Measurements from ENCODE around the gene EIF3L. TPM values are rescaled to one million over a fixed set of nuclear protein-coding genes. Genes with fewer than 3 reads are reported as not detected.

Gene EIF3L
- polyA plus RNA-seq, 1 of the 3 experiments (the other 2 are of a cell fraction): 478 TPM

- WGBS (ENCODE audit: low lambda C conversion rate): 90% methylated on average over 10 of the region's 10 CpGs
- no peak for DNase-seq
- ChIA-PET CTCF (interaction anchor here (0.6 to 4.2 kb wide), 4 partner anchors 11 to 386 kb away, joined by 3 to 20 read pairs (median 6); no protein-coding TSS in a partner anchor), POLR2A (interaction anchor here (1.3 kb wide), 1 partner anchor 25 kb away, joined by 3 read pairs; no protein-coding TSS in a partner anchor)
- Histone ChIP-seq H3K9me3 (peaks cover 10% of the 10 kb centered on the region; the same call in 1 of the 2 replicates), H3K4me3 (ENCODE audit: low read depth in 2 of 2, low read length in 1 of 2) (peak overlapping the region in 1 of 2 experiments; percentile 88; a peak in 1 of 4 replicates), H3K27ac (ENCODE audit: low read depth in 2 of 2, low read length in 1 of 2) (no peak overlapping the region), H3K79me2 (ENCODE audit: insufficient read depth) (peaks cover 36% of the 10 kb centered on the region), H3K9ac (peak overlapping the region; percentile 79; the same call in 1 of the 2 replicates), H3K36me3 (replicated peaks in 1 of 2; ENCODE audit: control insufficient read depth in 1 of 2, insufficient read depth in 2 of 2, low read length in 1 of 2) (peaks cover 13 to 14% of the 10 kb centered on the region in 2 experiments), H3K4me2 (peak overlapping the region; percentile 91), H3K4me1 (ENCODE audit: control insufficient read depth in 1 of 2, insufficient read depth in 2 of 2, low read depth in 1 of 2, low read length in 1 of 2) (peaks cover 4 to 9% of the 10 kb centered on the region in 2 experiments; a peak in 2 of 4 replicates), H3K27me3 (ENCODE audit: insufficient read depth) (no peaks in the 10 kb centered on the region), H4K20me1 (ENCODE audit: insufficient read depth) (no peaks in the 10 kb centered on the region), H3K9me2 (no peaks in the 10 kb centered on the region), H2AFZ (ENCODE audit: low read depth) (no peak overlapping the region), H3F3A (replicated peaks; ENCODE audit: insufficient read depth) (peaks cover 18% of the 10 kb centered on the region)
- TF ChIP-seq CHD2 (IDR thresholded peaks at IDR 0.05; ENCODE audit: low read length, partially characterized antibody) (no peak), NRF1 (IDR thresholded peaks at IDR 0.05; ENCODE audit: low read depth, low read length) (no peak), RXRA (IDR thresholded peaks at IDR 0.05; ENCODE audit: borderline replicate concordance, low read depth) (no peak), TEAD4 (IDR thresholded peaks at IDR 0.05; ENCODE audit: borderline replicate concordance, insufficient read depth) (no peak), FOSL2 (IDR thresholded peaks at IDR 0.05; ENCODE audit: borderline replicate concordance, low read depth) (no peak), FOXJ3 (CRISPR knock-in tag; IDR thresholded peaks at IDR 0.05) (no peak), EP300 (IDR thresholded peaks at IDR 0.05; ENCODE audit: borderline replicate concordance in 1 of 2, low read depth in 1 of 2, low read length in 1 of 2) (no peak), PBX3 (IDR thresholded peaks at IDR 0.05) (no peak), CTCF (IDR thresholded peaks at IDR 0.05) (no peak), IRF3 (IDR thresholded peaks at IDR 0.05; ENCODE audit: low read depth, low read length) (no peak), RCOR1 (IDR thresholded peaks at IDR 0.05; ENCODE audit: low read length) (no peak)
These were observed 7.0 kb upstream of the EIF3L start for GRCh38 chr22:37842015-37842793.

Data from SK-N-SH (cell line).